Neuronal stem cell (in vitro differentiated cells): ENCODE measurements around the gene PILRB.
"Not testable (repeated sequence)": the region's sequence is repeated elsewhere in the genome, so short reads cannot be mapped to it uniquely, and the experiment has no call there.

Source experiments
- DNase-seq: peaks from one replicate; pipeline ENCODE4 v3.0.0-alpha.2; 2013; ENCODE audit warnings: low spot score
- H2AFZ ChIP-seq: one replicate; pipeline ENCODE4 v1.6.1; 2013; ENCODE audit warnings: mild to moderate bottlenecking, low read length, inconsistent platforms
- H2AK5ac ChIP-seq: 2 replicates; pipeline ENCODE4 v1.6.1; 2013; ENCODE audit warnings: low read depth, mild to moderate bottlenecking, inconsistent platforms, low read length, moderate library complexity, mixed read lengths
- H2BK120ac ChIP-seq: 2 replicates; pipeline ENCODE4 v1.6.1; 2013; ENCODE audit warnings: low read depth, mild to moderate bottlenecking, inconsistent platforms, low read length, moderate library complexity, mixed read lengths
- H2BK12ac ChIP-seq: one replicate; pipeline ENCODE4 v1.6.1; 2013; ENCODE audit warnings: low read length, inconsistent platforms
- H2BK15ac ChIP-seq: 2 replicates; pipeline ENCODE4 v1.6.1; 2013; ENCODE audit warnings: mild to moderate bottlenecking, low read length, inconsistent platforms, mixed read lengths
- H2BK5ac ChIP-seq: one replicate; pipeline ENCODE4 v1.6.1; 2013; ENCODE audit warnings: inconsistent platforms, mild to moderate bottlenecking, low read length, moderate library complexity
- H3K14ac ChIP-seq: one replicate; pipeline ENCODE4 v1.6.1; 2013; ENCODE audit warnings: low read length, inconsistent platforms
- H3K18ac ChIP-seq: 2 replicates; pipeline ENCODE4 v1.6.1; 2013; ENCODE audit warnings: low read length, inconsistent platforms
- H3K23ac ChIP-seq: 2 replicates; pipeline ENCODE4 v1.6.1; 2013; ENCODE audit warnings: low read depth, mild to moderate bottlenecking, mixed read lengths, low read length, inconsistent platforms; ENCODE audit not compliant: poor library complexity
- H3K27ac ChIP-seq: replicated peaks from 3 replicates; pipeline ENCODE4 v1.5.1; 2013; ENCODE audit warnings: low read length, inconsistent platforms
- H3K27me3 ChIP-seq, 3 experiments: 2 replicates each; pipeline ENCODE4 v1.6.1; 2013; ENCODE audit warnings: low read length in 3 of 3, mild to moderate bottlenecking in 2 of 3, inconsistent platforms in 1 of 3, low read depth in 1 of 3, mixed read lengths in 1 of 3, moderate library complexity in 1 of 3; ENCODE audit not compliant: control insufficient read depth in 3 of 3, insufficient read depth in 3 of 3
- H3K36me3 ChIP-seq, 2 donors: replicated peaks in 1 of 2; 2 replicates each; pipeline ENCODE4 v1.6.1; 2013; ENCODE audit warnings: low read length in 2 of 2; ENCODE audit not compliant: control insufficient read depth in 2 of 2, insufficient read depth in 2 of 2
- H3K4ac ChIP-seq: 2 replicates; pipeline ENCODE4 v1.6.1; 2013; ENCODE audit warnings: inconsistent platforms, mild to moderate bottlenecking, low read length, moderate library complexity
- H3K4me1 ChIP-seq, 2 donors: 1 replicate in 1 of 2; 2 replicates in 1 of 2; pipeline ENCODE4 v1.6.1; 2013; ENCODE audit warnings: low read length in 2 of 2, low read depth in 1 of 2; ENCODE audit not compliant: control insufficient read depth in 2 of 2, insufficient read depth in 1 of 2
- H3K4me2 ChIP-seq: one replicate; pipeline ENCODE4 v1.6.1; 2013; ENCODE audit warnings: mild to moderate bottlenecking, low read length, inconsistent platforms; ENCODE audit not compliant: insufficient read depth, poor library complexity, severe bottlenecking
- H3K4me3 ChIP-seq, 2 donors: 2 replicates each; pipeline ENCODE4 v1.5.1; 2013; ENCODE audit warnings: low read length in 2 of 2, mild to moderate bottlenecking in 2 of 2, inconsistent platforms in 1 of 2, moderate library complexity in 1 of 2
- H3K79me1 ChIP-seq: one replicate; pipeline ENCODE4 v1.6.1; 2013; ENCODE audit warnings: low read depth, mild to moderate bottlenecking, inconsistent platforms, low read length, moderate library complexity
- H3K9ac ChIP-seq: one replicate; pipeline ENCODE4 v1.6.1; 2013; ENCODE audit warnings: mild to moderate bottlenecking, low read depth, low read length, inconsistent platforms; ENCODE audit not compliant: poor library complexity
- H3K9me3 ChIP-seq, 2 donors: replicated peaks in 1 of 2; 2 replicates each; pipeline versions ENCODE3 to v1.6.1; 2013; ENCODE audit warnings: low read length in 2 of 2, mild to moderate bottlenecking in 2 of 2, inconsistent platforms in 1 of 2, low read depth in 1 of 2, mixed read lengths in 1 of 2, moderate library complexity in 1 of 2; ENCODE audit not compliant: control insufficient read depth in 2 of 2, insufficient read depth in 1 of 2
- H4K8ac ChIP-seq: one replicate; pipeline ENCODE4 v1.6.1; 2013; ENCODE audit warnings: low read depth, mild to moderate bottlenecking, inconsistent platforms, low read length, moderate library complexity
- H4K91ac ChIP-seq: one replicate; pipeline ENCODE4 v1.6.1; 2013; ENCODE audit warnings: low read length, low read depth, mild to moderate bottlenecking, inconsistent platforms; ENCODE audit not compliant: poor library complexity
- WGBS, 2 donors: extraction: QIAGEN DNeasy Blood & Tissue Kit; methylation state at CpG; one replicate each; pipeline ENCODE4 v1.1.7; 2013; ENCODE audit warnings: missing lambda C conversion rate in 2 of 2, mixed read lengths in 1 of 2; ENCODE audit not compliant: insufficient read length in 2 of 2, insufficient replicate concordance in 1 of 2; ENCODE audit errors: extremely low coverage in 2 of 2; 5-methylcytosine and 5-hydroxymethylcytosine counted together

The PILRB gene

DNA sequence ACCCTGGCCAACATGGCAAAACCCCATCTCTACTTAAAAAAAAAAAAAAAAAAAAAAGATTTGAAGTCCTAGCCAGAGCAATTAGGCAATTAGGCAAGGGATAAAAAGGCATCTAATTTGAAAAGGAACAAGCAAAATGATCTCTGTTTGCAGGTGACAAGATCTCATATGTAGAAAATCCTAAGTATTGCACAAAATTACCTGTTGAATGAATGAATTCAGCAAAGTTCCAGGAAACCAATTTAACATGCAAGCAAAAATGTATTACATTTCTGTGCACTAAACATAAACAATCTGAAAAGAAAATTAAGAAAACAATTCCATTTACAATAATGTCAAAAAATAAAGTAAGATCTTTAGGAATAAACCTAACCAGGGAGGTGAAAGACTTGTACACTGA is 5.2 kb downstream of the PILRB start:
- H3K9me3 ChIP-seq: no peaks in the 10 kb centered on the region
- no peak overlapping the region for H4K91ac ChIP-seq
- no peak overlapping the region for H3K27ac ChIP-seq
- no peak for DNase-seq
- H3K79me1 ChIP-seq: no peaks in the 10 kb centered on the region
- no peak overlapping the region for H3K14ac ChIP-seq
- H4K8ac ChIP-seq: no peak overlapping the region
- H2BK15ac ChIP-seq: no peak overlapping the region
- no peak overlapping the region for H2AFZ ChIP-seq
- no peak overlapping the region for H2BK5ac ChIP-seq
- no peak overlapping the region for H2AK5ac ChIP-seq
- peaks cover 38 to 89% of the 10 kb centered on the region in 2 donors for H3K36me3 ChIP-seq
- no peaks in the 10 kb centered on the region for H3K4me1 ChIP-seq
- H3K4me2 ChIP-seq: no peak overlapping the region
- no peak overlapping the region for H3K9ac ChIP-seq
- H3K23ac ChIP-seq: no peak overlapping the region
- H2BK12ac ChIP-seq: no peak overlapping the region
- no peak overlapping the region for H3K18ac ChIP-seq
- H3K4me3 ChIP-seq: no peak overlapping the region
- no peaks in the 10 kb centered on the region for H3K27me3 ChIP-seq
- H3K4ac ChIP-seq: no peak overlapping the region
- no peak overlapping the region for H2BK120ac ChIP-seq

- not testable (repeated sequence) for H3K4me2 ChIP-seq, H3K79me1 ChIP-seq, H2BK120ac ChIP-seq, H2AFZ ChIP-seq, DNase-seq, H3K9ac ChIP-seq, H2AK5ac ChIP-seq, H4K8ac ChIP-seq, H3K27ac ChIP-seq, H2BK5ac ChIP-seq, H3K14ac ChIP-seq, H2BK15ac ChIP-seq, H2BK12ac ChIP-seq, H3K18ac ChIP-seq, H3K23ac ChIP-seq, H3K4me3 ChIP-seq, H4K91ac ChIP-seq, H3K4ac ChIP-seq, H3K9me3 ChIP-seq, H3K27me3 ChIP-seq, H3K4me1 ChIP-seq
- no CpG with 5 or more reads among the region's 7 CpGs for WGBS, 2 donors
- H3K36me3 ChIP-seq: peaks cover 38 to 89% of the 10 kb centered on the region in 2 donors
These were observed 5.9 kb downstream of the PILRB start for GRCh38 chr7:100363797-100364196.

- H3K9me3 ChIP-seq: no peaks in the 10 kb centered on the region
- no peak overlapping the region for H3K4ac ChIP-seq
- no peak overlapping the region for H2AFZ ChIP-seq
- H3K4me2 ChIP-seq: no peak overlapping the region
- H3K4me3 ChIP-seq: no peak overlapping the region
- H3K9ac ChIP-seq: no peak overlapping the region
- H3K14ac ChIP-seq: no peak overlapping the region
- no peaks in the 10 kb centered on the region for H3K79me1 ChIP-seq
- no peak overlapping the region for H3K27ac ChIP-seq
- no peak overlapping the region for H4K91ac ChIP-seq
- H3K36me3 ChIP-seq: peaks cover 34 to 83% of the 10 kb centered on the region in 2 donors
- H3K18ac ChIP-seq: no peak overlapping the region
- no peak overlapping the region for H2BK12ac ChIP-seq
- no peak for DNase-seq
- H2AK5ac ChIP-seq: no peak overlapping the region
- no peak overlapping the region for H2BK120ac ChIP-seq
- H2BK15ac ChIP-seq: no peak overlapping the region
- no peak overlapping the region for H2BK5ac ChIP-seq
- H3K27me3 ChIP-seq: no peaks in the 10 kb centered on the region
- H3K4me1 ChIP-seq: peaks cover 0 to 3% of the 10 kb centered on the region in 2 donors
- H4K8ac ChIP-seq: no peak overlapping the region
- no peak overlapping the region for H3K23ac ChIP-seq
- WGBS, 2 donors: no CpG with 5 or more reads among the region's 6 CpGs
These were observed 6.6 kb downstream of the PILRB start for GRCh38 chr7:100364480-100364879.

DNA sequence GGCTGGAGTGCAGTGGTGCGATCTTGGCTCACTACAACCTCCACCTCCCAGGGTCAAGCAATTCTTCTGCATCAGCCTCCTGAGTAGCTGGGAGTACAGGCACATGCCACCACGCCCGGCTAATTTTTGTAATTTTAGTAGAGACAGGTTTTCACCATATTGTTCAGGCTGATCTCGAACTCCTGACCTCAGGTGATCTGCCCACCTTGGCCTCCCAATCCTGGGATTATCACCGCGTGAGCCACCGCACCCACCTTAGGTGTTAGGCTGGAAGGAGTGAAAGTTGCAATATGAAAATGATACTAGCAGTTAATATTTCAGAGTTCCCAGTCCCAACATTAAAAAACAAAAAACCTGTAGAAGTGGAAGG is 8.1 kb downstream of the PILRB start:
- H3K27me3 ChIP-seq, H3K27ac ChIP-seq, H2AFZ ChIP-seq, H2BK5ac ChIP-seq, H4K8ac ChIP-seq, H3K79me1 ChIP-seq, DNase-seq, H3K4me1 ChIP-seq, H3K23ac ChIP-seq, H3K9ac ChIP-seq, H4K91ac ChIP-seq, H3K18ac ChIP-seq, H2BK15ac ChIP-seq, H3K9me3 ChIP-seq, H2BK120ac ChIP-seq, H3K4me2 ChIP-seq, H2BK12ac ChIP-seq, H3K4me3 ChIP-seq, H3K4ac ChIP-seq, H3K14ac ChIP-seq, H2AK5ac ChIP-seq: not testable (repeated sequence)
- no CpG with 5 or more reads among the region's 7 CpGs for WGBS, 2 donors
- peaks cover 29 to 69% of the 10 kb centered on the region in 2 donors for H3K36me3 ChIP-seq
